Glutamatergic neuron (in vitro differentiated cells): Measurements from ENCODE around the gene ZNF526. TPM values are rescaled to one million over a fixed set of nuclear protein-coding genes. Genes with fewer than 3 reads are reported as not detected.

ENCODE experiments used
- DNase-seq: peaks from one replicate; pipeline ENCODE4 v3.0.0; 2022
- H3K27ac Mint-ChIP-seq: one replicate; pipeline ENCODE4 v1.8.0; 2020; ENCODE audit warnings: mild to moderate bottlenecking, mixed read lengths, inconsistent platforms; ENCODE audit not compliant: unreplicated experiment
- H3K27me3 Mint-ChIP-seq: one replicate; pipeline ENCODE4 v1.8.0; 2020; ENCODE audit warnings: mild to moderate bottlenecking, moderate library complexity, mixed read lengths, inconsistent platforms; ENCODE audit not compliant: unreplicated experiment
- H3K36me3 Mint-ChIP-seq: one replicate; pipeline ENCODE4 v1.8.0; 2020; ENCODE audit warnings: mild to moderate bottlenecking, mixed read lengths, inconsistent platforms; ENCODE audit not compliant: unreplicated experiment
- H3K4me1 Mint-ChIP-seq: one replicate; pipeline ENCODE4 v1.8.0; 2020; ENCODE audit warnings: mild to moderate bottlenecking, low read depth, mixed read lengths, inconsistent platforms; ENCODE audit not compliant: unreplicated experiment
- H3K4me3 Mint-ChIP-seq: one replicate; pipeline ENCODE4 v1.8.0; 2020; ENCODE audit warnings: mild to moderate bottlenecking, mixed read lengths, inconsistent platforms; ENCODE audit not compliant: unreplicated experiment
- H3K9me3 Mint-ChIP-seq: one replicate; pipeline ENCODE4 v1.8.0; 2020; ENCODE audit warnings: mild to moderate bottlenecking, moderate library complexity, mixed read lengths, inconsistent platforms; ENCODE audit not compliant: unreplicated experiment
- CTCF ChIP-seq: fragments of 200-600 bp; sonication (generic); IDR thresholded peaks from one replicate; pipeline ENCODE4 v1.5.0; 2021; ENCODE audit not compliant: partially characterized antibody, unreplicated experiment
- total RNA-seq: library from RNA; stranded (reverse); fragmentation: NEBNext Ultra II Directional; extraction: Animal tissue kit (Norgen Biotek cat#: 25700); gene quantifications from one replicate; pipeline ENCODE4 v1.2.1, GENCODE V29; 2021; ENCODE audit not compliant: unreplicated experiment

ZNF526 gene
- total RNA-seq, 1 donor from 2014 or later: 12.0 TPM

GRCh38 chr19:42252365-42253244 lies 32.5 kb downstream of the ZNF526 start:
- peaks cover 12% of the 10 kb centered on the region for H3K9me3 Mint-ChIP-seq
- H3K4me1 Mint-ChIP-seq: peaks cover 16% of the 10 kb centered on the region
- TF ChIP-seq CTCF: no peak
- DNase-seq: no peak
- peak overlapping the region; percentile 94 for H3K4me3 Mint-ChIP-seq
- H3K27me3 Mint-ChIP-seq: peaks cover 9% of the 10 kb centered on the region
- H3K36me3 Mint-ChIP-seq: no peaks in the 10 kb centered on the region
- H3K27ac Mint-ChIP-seq: peak overlapping the region; percentile 96

- peak overlapping the region; percentile 96 for H3K27ac Mint-ChIP-seq
- TF ChIP-seq CTCF: no peak
- peaks cover 12% of the 10 kb centered on the region for H3K9me3 Mint-ChIP-seq
- no peaks in the 10 kb centered on the region for H3K36me3 Mint-ChIP-seq
- peak overlapping the region; percentile 94 for H3K4me3 Mint-ChIP-seq
- peak; percentile 62 for DNase-seq
- peaks cover 16% of the 10 kb centered on the region for H3K4me1 Mint-ChIP-seq
- H3K27me3 Mint-ChIP-seq: peaks cover 9% of the 10 kb centered on the region
These were observed 33.4 kb downstream of the ZNF526 start for GRCh38 chr19:42253245-42254088.

DNA sequence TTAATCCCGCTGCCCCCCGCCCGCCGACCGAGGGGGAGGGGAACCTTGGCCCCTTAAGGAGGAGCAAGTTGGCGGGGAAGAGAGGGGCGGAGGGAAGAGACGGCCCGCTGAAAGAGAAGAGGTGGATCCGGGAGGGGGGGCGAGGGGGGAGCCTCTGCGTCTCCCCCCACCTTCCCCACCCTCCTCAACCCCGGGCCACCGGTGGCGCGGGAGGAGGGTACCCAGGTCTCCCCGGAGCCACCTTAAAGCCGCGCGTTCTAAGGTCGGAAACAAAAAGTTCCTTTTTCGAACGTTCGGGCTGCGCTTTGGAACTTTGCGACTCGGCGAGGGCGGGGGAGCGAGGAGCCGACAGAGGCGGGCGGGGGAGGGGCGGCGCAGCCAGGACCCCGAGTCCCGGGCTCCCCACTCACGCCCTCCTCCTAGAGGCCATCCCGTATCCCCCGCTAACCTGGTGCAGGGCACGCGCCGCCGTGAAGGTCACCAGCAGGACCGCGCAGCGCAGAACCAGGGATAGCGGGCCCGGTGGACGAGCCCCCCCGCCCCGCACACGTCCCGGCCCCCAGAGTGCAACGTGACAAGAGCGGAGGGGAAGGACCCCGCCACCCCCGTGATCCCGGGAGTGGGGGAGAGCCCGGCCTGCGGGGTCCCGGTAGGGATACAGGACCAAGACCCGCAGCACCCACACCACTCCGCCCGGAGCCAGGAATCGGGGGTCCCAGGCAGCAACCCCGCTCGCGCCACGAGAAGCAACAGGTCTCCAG lies 34.2 kb downstream of the ZNF526 start:
- Mint-ChIP-seq H3K27me3 (peaks cover 9% of the 10 kb centered on the region), H3K4me1 (peaks cover 16% of the 10 kb centered on the region), H3K9me3 (peaks cover 12% of the 10 kb centered on the region), H3K4me3 (peak overlapping the region; percentile 64), H3K36me3 (no peaks in the 10 kb centered on the region), H3K27ac (no peak overlapping the region)
- no peak for TF ChIP-seq CTCF
- DNase-seq: peak; percentile 82

DNA sequence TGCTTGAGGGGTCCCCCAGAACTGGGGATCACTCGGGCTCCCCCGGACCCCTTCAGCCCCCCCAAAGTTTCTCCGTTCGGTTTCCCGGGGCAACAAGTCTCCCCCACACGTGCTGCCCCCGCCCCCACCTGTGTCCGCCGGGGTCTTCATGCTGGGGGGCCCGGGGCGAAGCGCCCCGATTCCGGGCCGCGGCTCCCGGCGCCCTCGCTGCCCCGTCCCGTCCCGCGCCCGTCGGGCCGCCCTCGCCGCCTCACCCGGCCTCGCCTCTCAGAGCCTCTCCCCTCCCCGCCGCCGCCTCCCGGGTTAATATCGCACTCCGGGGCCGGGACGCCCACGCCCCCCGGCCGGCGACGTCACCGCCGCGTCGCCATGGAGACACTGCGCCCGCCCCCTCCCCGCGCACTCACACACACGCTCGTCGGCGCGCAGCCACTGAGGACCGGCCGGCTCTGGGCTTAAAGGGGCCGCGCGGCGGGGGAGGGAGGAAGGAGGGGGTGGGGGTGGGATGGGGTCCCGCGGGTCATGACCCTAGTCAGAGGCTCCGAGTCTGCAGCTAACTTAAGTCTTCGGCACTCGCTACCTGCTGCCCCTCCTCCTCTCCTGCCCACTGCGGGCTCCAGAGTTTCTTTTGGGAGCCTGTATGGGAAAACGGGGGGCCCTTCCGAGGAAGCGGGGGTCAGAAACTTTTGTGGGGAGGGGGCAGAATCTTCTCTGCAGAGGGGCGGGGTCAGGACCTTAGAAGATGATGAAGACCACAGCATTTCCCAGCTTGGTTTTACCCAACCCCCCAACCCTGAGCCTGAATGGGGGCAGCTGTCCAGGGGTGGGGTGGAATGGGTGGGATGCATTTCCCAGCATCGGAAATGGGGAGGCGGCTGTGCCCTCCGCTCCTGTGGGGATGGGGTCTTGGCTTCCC lies 35.0 kb downstream of the ZNF526 start, which contains the start of gene ERF:
Gene ERF (minus strand): TSS at position 279 of the 916 bp plus-strand sequence. CDS start 129 bp downstream, at position 150.
- peak; percentile 94 for DNase-seq
- H3K27ac Mint-ChIP-seq: peak within 1 kb of the TSS; percentile 89
- no peaks in the 10 kb centered on the region for H3K36me3 Mint-ChIP-seq
- H3K4me1 Mint-ChIP-seq: peaks cover 16% of the 10 kb centered on the region
- H3K9me3 Mint-ChIP-seq: peaks cover 10% of the 10 kb centered on the region
- H3K4me3 Mint-ChIP-seq: peak within 1 kb of the TSS; percentile 83
- peaks cover 9% of the 10 kb centered on the region for H3K27me3 Mint-ChIP-seq
- no peak for TF ChIP-seq CTCF
